Mucosa of rectum (tissue), 2 donors: ENCODE results near the gene MAGI2.
A peak's percentile ranks its signal among the peaks of the same experiment; 100 is the strongest.

Source experiments
- H3K27ac ChIP-seq, 2 donors: one replicate each; pipeline ENCODE4 v1.7.0; 2013; ENCODE audit warnings: inconsistent platforms in 2 of 2, low read depth in 2 of 2, low read length in 2 of 2
- H3K27me3 ChIP-seq, 2 donors: one replicate each; pipeline ENCODE4 v1.7.0; 2013; ENCODE audit warnings: low read length in 2 of 2; ENCODE audit not compliant: control insufficient read depth in 2 of 2, insufficient read depth in 2 of 2
- H3K36me3 ChIP-seq, 2 donors: one replicate each; pipeline ENCODE4 v1.7.0; 2013; ENCODE audit warnings: low read length in 2 of 2; ENCODE audit not compliant: control insufficient read depth in 2 of 2, insufficient read depth in 2 of 2
- H3K4me1 ChIP-seq, 2 donors: one replicate each; pipeline ENCODE4 v1.7.0; 2013; ENCODE audit warnings: low read length in 2 of 2, mild to moderate bottlenecking in 1 of 2; ENCODE audit not compliant: control insufficient read depth in 2 of 2, insufficient read depth in 2 of 2
- H3K4me3 ChIP-seq, 2 donors: one replicate each; pipeline ENCODE4 v1.7.0; 2013; ENCODE audit warnings: low read length in 2 of 2
- H3K9ac ChIP-seq, 2 donors: one replicate each; pipeline ENCODE4 v1.7.0; 2013; ENCODE audit warnings: low read length in 2 of 2, low read depth in 1 of 2, mild to moderate bottlenecking in 1 of 2
- H3K9me3 ChIP-seq, 2 donors: one replicate each; pipeline ENCODE4 v1.7.0; 2013; ENCODE audit warnings: low read length in 2 of 2; ENCODE audit not compliant: control insufficient read depth in 2 of 2
- donor health status: healthy.
- donor health status: Normal muscosa, but diverticular disease.

Gene MAGI2

GRCh38 chr7:78783179-78783962, 670.1 kb downstream of the MAGI2 start:
- Histone ChIP-seq H3K4me1 (no peaks in the 10 kb centered on the region), H3K27me3 (no peaks in the 10 kb centered on the region), H3K36me3 (no peaks in the 10 kb centered on the region), H3K9ac (no peak overlapping the region), H3K4me3 (no peak overlapping the region), H3K9me3 (no peaks in the 10 kb centered on the region), H3K27ac (no peak overlapping the region)

DNA sequence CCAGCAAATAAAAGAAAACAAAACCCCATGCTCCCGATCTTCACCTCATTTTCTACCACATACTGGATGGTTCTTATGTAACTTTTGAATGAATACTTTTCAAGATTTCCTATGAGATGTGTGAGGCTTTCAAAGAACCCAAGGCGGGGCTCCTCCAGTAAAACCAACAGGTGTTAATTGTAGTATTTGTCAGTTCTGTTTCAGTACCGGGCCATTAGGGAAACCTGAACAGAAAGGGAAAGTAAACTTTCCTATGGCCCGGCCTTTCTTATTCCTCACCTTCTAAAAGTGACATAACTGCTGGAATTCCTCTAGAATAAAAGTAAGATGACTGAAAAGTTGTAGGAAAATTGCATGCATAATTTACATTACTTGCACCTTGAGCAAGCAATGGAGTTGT, 672.9 kb downstream of the MAGI2 start:
- Histone ChIP-seq H3K36me3 (no peaks in the 10 kb centered on the region), H3K9me3 (no peaks in the 10 kb centered on the region), H3K27ac (no peak overlapping the region), H3K27me3 (no peaks in the 10 kb centered on the region), H3K4me1 (no peaks in the 10 kb centered on the region), H3K9ac (no peak overlapping the region), H3K4me3 (no peak overlapping the region)

GRCh38 chr7:78779788-78780187, 673.7 kb downstream of the MAGI2 start:
- Histone ChIP-seq H3K4me1 (no peaks in the 10 kb centered on the region), H3K27ac (no peak overlapping the region), H3K9me3 (no peaks in the 10 kb centered on the region), H3K9ac (no peak overlapping the region), H3K4me3 (no peak overlapping the region), H3K27me3 (no peaks in the 10 kb centered on the region), H3K36me3 (no peaks in the 10 kb centered on the region)

DNA sequence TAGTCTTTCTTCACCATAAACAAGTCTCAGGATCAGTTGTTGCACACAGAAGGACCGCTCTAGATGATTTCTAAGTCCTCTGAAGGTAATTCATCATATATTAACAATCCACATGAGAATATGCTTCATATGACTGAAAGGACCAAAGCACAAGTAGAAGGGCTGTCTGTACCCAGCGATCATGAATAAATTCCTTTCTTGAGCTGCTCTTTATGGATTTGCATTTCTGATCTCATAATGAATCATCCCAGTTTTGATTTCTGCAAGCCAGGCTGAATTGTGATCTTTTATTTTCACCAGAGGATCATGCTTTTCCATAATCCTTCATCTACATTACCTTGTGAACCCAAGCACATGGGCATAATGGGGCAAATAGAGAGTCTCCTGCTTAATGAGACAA, 675.6 kb downstream of the MAGI2 start:
- Histone ChIP-seq H3K36me3 (no peaks in the 10 kb centered on the region), H3K9ac (no peak overlapping the region), H3K27ac (no peak overlapping the region), H3K4me1 (no peaks in the 10 kb centered on the region), H3K27me3 (no peaks in the 10 kb centered on the region), H3K9me3 (no peaks in the 10 kb centered on the region), H3K4me3 (no peak overlapping the region)

DNA sequence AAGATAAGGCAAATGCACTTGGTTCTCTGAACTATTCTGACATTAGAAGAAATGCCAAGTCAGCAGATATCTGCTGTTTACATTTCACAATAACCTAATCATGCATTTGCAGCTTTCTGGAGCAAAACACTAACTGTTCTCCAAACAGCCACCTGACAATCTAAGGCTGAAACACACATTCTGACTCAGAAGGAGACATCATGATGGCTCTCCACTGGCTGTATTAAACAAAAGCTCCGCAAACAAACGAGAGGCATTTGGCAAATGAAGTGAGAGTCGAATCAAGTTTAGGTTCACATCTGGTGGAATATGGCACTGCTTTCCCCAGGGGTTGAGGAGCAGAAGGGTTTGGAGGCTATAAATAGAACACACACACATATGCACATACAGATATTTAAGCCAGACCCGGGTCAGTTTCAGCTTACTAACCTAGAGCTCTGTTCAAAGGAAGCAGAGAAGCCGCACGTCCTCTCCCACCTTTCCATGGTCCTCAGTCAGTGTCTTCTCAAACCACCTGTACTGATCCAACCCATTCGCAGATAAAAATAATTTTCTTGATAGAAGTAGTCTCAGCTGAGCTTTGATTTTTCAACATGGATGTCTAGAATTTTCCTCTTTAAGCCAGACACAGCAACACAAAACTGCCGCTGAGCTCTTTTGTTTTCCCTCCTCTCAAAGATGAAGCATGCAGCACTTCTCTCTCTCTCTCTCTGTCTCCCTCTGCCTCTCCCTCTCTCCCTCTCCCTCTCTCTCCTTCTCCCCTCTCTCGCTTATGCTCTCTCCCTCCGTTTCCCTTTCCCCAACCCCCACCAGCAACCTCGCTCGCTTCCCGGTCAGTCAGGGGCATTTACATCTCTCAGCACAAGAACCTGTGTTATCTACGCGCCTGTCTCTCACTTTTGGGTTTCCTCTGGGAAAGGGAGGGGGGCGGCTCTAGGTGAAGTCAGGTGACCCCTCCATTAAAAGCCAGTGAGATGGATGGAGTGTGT, 682.8 kb downstream of the MAGI2 start:
- Histone ChIP-seq H3K4me3 (peak overlapping the region in 1 of 2 donors; percentile 39), H3K4me1 (no peaks in the 10 kb centered on the region), H3K27ac (no peak overlapping the region), H3K36me3 (no peaks in the 10 kb centered on the region), H3K27me3 (no peaks in the 10 kb centered on the region), H3K9ac (no peak overlapping the region), H3K9me3 (no peaks in the 10 kb centered on the region)

- Histone ChIP-seq H3K36me3 (no peaks in the 10 kb centered on the region), H3K9me3 (no peaks in the 10 kb centered on the region), H3K9ac (peak overlapping the region in 1 of 2 donors; percentile 27), H3K4me1 (no peaks in the 10 kb centered on the region), H3K4me3 (peak overlapping the region; percentile 39 to 53), H3K27ac (no peak overlapping the region), H3K27me3 (no peaks in the 10 kb centered on the region)
Observed at GRCh38 chr7:78769481-78770101, 683.9 kb downstream of the MAGI2 start.

DNA sequence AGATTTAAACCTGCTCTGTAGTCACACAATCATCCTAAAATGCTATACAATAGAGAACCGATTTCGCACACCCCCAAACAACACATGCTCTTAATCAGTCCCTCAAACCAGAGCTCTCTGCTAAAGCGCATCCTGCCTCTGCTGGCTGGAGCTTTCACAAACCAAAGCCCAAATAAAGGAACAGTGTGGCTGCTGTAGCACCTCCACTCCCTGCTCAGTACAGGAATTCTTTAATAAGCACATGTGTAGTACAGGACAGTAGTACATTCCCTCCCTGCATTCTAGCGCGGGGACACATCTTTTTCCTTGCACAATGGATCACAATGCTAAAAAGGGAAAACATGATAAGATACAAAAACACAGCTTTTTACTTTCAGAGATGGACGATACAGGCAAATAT, 684.6 kb downstream of the MAGI2 start:
- H3K9me3 ChIP-seq: no peaks in the 10 kb centered on the region
- H3K27me3 ChIP-seq: no peaks in the 10 kb centered on the region
- H3K4me3 ChIP-seq: peak overlapping the region in 1 of 2 donors; percentile 53
- H3K9ac ChIP-seq: no peak overlapping the region
- H3K27ac ChIP-seq: no peak overlapping the region
- no peaks in the 10 kb centered on the region for H3K4me1 ChIP-seq
- no peaks in the 10 kb centered on the region for H3K36me3 ChIP-seq

GRCh38 chr7:78765943-78766729, 687.3 kb downstream of the MAGI2 start:
- Histone ChIP-seq H3K9me3 (no peaks in the 10 kb centered on the region), H3K9ac (no peak overlapping the region), H3K36me3 (no peaks in the 10 kb centered on the region), H3K27me3 (no peaks in the 10 kb centered on the region), H3K27ac (no peak overlapping the region), H3K4me1 (no peaks in the 10 kb centered on the region), H3K4me3 (no peak overlapping the region)

GRCh38 chr7:78764571-78764970, 688.9 kb downstream of the MAGI2 start:
- no peaks in the 10 kb centered on the region for H3K27me3 ChIP-seq
- no peaks in the 10 kb centered on the region for H3K9me3 ChIP-seq
- H3K27ac ChIP-seq: no peak overlapping the region
- H3K36me3 ChIP-seq: no peaks in the 10 kb centered on the region
- H3K4me1 ChIP-seq: no peaks in the 10 kb centered on the region
- H3K4me3 ChIP-seq: no peak overlapping the region
- H3K9ac ChIP-seq: no peak overlapping the region
